Dermis microvascular lymphatic vessel endothelial cell (primary cell): ENCODE results near the gene NUDT3. TPM values are rescaled to one million over a fixed set of nuclear protein-coding genes. Genes with fewer than 3 reads are reported as not detected.
"Not testable (repeated sequence)": the region's sequence is repeated elsewhere in the genome, so short reads cannot be mapped to it uniquely, and the experiment has no call there.

Source experiments
- DNase-seq, 2 donors: peaks; one replicate each; pipeline versions ENCODE4 v3.0.0 to v3.0.0-alpha.2; 2010; ENCODE audit warnings: low read depth in 2 of 2
- total RNA-seq: library from RNA; depleted of rRNA; stranded (reverse); fragments of >200 nt; gene quantifications from 2 replicates; pipeline ENCODE4 v1.2.1, GENCODE V29; 2014

NUDT3 gene
- total RNA-seq, 1 donor from 2014 or later = 25.0 TPM

DNA sequence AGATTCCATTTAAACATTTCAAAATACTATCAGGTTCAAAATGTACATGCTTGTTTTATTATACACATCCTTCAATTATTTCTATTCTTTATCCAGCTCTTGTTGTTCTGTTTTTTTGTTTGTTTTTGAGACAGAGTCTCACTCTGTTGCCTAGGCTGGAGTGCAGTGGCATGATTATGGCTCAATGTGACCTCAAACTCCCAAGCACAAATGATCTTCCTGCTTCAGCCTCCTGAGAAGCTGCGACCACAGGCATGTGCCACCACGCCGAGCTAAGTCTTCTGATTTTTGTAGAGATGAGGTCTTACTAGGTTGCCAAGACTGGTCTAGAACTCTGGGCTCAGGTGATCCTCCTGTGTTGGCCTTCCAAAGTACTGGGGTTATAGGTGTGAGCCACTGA lies 99.5 kb downstream of the NUDT3 start:
- no peak for DNase-seq

- no peak for DNase-seq
Observed at GRCh38 chr6:34289137-34289536, 103.3 kb downstream of the NUDT3 start.

DNA sequence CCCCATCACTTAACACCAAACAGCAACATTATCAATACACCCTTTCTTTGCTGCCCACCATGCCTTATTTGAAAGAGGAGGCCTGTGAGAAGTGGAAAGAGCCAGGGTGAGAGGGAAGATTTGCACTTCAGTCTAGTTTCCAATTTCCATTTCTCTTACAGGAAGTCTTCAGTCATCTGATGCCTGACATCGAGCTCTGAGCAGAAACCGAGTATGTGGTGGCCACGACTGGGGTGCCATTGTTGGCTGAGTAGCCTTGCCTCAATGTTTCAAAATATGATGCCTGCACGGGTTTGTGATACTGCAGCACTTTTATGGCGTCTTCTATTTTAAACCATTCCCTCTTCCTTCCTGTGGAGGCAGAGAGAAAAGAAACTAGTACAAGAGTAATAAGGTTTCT lies 103.9 kb downstream of the NUDT3 start:
- DNase-seq = no peak

GRCh38 chr6:34285448-34286164 lies 106.9 kb downstream of the NUDT3 start:
- DNase-seq = no peak

- no peak for DNase-seq
Observed at GRCh38 chr6:34284563-34285447, 107.7 kb downstream of the NUDT3 start.

- DNase-seq = no peak
Observed at GRCh38 chr6:34281702-34282334, 110.7 kb downstream of the NUDT3 start.

DNA sequence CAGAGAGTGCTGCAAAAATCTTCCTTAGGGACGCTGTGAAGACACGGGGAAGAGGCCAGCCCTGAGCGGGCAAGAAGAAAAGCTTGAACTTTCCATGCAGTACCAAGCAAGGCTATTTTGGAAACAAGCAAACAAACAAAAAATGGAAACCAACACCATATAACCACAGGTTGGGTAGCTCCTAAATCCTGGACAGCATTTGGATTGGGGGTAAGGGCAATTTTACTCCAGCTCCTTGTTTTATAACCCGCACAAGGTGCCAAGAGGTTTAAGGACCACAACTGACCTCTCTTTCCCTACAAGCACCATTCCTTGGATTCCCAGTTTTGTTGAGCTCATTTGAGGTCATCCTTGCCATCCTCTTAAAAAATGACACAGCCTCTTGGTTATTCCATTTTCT lies 112.3 kb downstream of the NUDT3 start:
- no peak for DNase-seq

GRCh38 chr6:34278833-34279232 lies 113.6 kb downstream of the NUDT3 start:
- no peak for DNase-seq

GRCh38 chr6:34277763-34278112 lies 114.7 kb downstream of the NUDT3 start:
- no peak for DNase-seq

GRCh38 chr6:34276881-34277762 lies 115.3 kb downstream of the NUDT3 start:
- DNase-seq = no peak

GRCh38 chr6:34276191-34276590 lies 116.3 kb downstream of the NUDT3 start:
- no peak for DNase-seq

- DNase-seq = peak in 1 of 2 donors; percentile 29
Observed at GRCh38 chr6:34275128-34275804, 117.2 kb downstream of the NUDT3 start.

DNA sequence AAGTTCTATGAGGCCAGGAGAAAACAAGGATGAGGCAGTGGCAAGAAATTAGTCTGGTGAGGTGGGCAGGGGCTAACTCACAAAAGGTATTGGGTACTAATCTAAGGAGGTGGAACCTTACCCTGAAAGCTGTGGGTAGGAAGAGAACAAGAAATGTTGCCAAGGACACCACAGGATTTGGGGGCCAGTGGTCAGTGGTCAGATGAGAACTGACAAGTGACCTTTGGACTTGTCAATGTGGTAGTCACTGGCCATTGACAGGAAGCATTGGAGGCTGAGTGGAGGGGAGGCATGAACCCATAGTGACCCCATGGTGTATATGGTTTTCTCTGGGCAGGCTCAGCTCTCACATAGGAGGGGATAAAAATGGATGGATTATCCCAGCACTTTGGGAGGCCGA lies 118.3 kb downstream of the NUDT3 start:
- DNase-seq = no peak

DNA sequence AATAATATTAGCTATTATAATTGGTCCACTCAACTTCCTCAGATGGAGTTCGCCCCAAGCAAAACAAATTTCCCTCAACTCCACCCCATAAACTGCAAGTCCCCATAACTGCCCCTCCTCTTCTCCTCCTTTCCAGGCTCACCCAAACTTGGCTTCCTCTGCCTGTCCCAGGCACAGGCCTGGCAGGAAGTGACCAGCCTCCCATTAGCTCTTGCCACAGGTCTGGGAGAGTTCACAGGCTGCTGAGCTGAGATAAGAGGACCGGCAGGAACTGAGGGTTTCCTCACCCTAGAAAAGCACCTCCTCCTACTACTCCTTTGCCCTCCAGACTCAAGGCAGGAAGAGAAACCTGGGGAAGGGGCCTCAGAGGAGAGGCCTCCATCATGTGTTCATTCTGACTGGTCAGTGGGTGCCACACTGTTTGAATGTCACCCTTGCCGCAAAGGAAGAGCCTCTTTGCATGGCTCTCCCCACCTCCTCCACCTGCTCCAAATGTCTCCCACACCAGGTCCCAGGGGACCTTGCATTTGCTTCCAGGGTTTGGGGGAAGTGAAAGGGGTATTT lies 119.1 kb downstream of the NUDT3 start:
- DNase-seq = peak; percentile 57 to 94

GRCh38 chr6:34272013-34272926 lies 120.2 kb downstream of the NUDT3 start:
- DNase-seq = no peak

DNA sequence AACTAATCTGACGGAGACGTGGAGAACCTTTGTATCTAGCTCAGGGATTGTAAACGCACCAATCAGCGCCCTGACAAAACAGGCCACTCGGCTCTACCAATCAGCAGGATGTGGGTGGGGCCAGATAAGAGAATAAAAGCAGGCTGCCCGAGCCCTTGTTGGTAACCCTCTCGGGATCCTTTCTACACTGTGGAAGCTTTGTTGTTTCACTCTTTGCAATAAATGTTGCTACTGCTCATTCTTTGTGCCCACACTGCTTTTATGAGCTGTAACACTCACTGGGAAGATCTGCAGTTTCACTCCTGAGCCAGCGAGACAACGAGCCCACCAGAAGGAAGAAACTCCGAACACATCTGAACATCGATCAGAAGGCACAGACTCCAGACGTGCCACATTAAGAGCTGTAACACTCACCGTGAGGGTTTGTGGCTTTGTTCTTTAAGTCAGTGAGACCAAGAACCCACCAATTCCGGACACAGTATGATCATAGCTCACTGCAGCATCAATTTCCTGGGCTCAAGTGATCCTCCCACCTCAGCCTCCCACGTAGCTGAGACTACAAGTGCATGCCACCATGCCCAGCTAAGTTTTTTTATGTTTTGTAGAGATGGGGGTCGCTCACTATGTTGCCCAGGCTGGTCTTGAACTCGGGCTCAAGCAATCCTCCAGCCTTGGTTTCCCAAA lies 122.7 kb downstream of the NUDT3 start:
- DNase-seq = not testable (repeated sequence)

DNA sequence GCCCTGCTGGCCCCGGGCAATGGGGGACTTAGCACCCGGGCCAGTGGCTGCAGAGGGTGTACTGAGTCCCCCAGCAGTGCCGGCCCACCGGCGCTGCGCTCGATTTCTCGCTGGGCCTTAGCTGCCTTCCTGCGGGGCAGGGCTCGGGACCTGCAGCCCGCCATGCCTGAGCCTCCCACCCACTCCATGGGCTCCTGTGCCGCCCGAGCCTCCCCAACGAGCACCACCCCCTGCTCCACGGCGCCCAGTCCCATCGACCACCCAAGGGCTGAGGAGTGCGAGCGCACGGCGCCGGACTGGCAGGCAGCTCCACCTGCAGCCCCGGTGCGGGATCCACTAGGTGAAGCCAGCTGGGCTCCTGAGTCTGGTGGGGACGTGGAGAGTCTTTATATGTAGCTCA lies 123.3 kb downstream of the NUDT3 start:
- DNase-seq = not testable (repeated sequence)

- no peak for DNase-seq
Observed at GRCh38 chr6:34267746-34268145, 124.7 kb downstream of the NUDT3 start.

DNA sequence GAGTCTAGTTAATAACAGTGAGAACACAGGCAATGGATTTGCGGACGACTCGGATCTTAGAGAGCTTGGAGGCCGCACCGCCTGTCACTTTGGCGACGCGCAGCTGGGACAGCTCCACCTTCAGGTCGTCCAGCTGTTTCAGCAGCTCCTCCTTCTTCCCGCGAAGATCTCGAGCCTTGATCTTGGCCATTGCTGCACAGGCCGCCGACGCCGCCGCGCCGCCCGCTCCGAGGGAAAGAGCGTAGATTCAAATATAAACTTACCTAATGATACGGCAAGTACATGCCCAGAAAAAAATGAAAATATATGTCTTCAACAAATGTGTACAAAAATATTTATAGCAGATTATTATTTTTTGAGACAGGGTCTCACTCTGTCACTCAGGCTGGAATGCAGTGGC lies 129.0 kb downstream of the NUDT3 start:
- DNase-seq = not testable (repeated sequence)
